AG09309 (cell line): ENCODE data around the gene PDK1.
"Not testable (repeated sequence)": the region's sequence is repeated elsewhere in the genome, so short reads cannot be mapped to it uniquely, and the experiment has no call there.

Experiments used
- DNase-seq: peaks from one replicate; pipeline ENCODE4 v3.0.0-alpha.2; 2010; ENCODE audit warnings: low read depth
- H3K4me3 ChIP-seq: 2 replicates; pipeline ENCODE4 v1.5.1; 2011; ENCODE audit warnings: mild to moderate bottlenecking, low read depth, low read length, moderate library complexity; ENCODE audit not compliant: control insufficient read depth
- CTCF ChIP-seq: IDR thresholded peaks from 2 replicates; pipeline ENCODE4 v1.5.1; 2011; ENCODE audit warnings: mild to moderate bottlenecking, low read depth, low read length, inconsistent platforms; ENCODE audit not compliant: insufficient read depth, control insufficient read depth; ENCODE audit errors: missing control alignments

Gene PDK1

GRCh38 chr2:172535119-172535518 lies 20.8 kb upstream of the PDK1 start:
- no peak for TF ChIP-seq CTCF
- DNase-seq = no peak

GRCh38 chr2:172537851-172538250 lies 18.0 kb upstream of the PDK1 start:
- not testable (repeated sequence) for DNase-seq, H3K4me3 ChIP-seq

More at GRCh38 chr2:172535119-172535518, 20.8 kb upstream of the PDK1 start:
- no peak overlapping the region for H3K4me3 ChIP-seq

- no peak for TF ChIP-seq CTCF
- DNase-seq = no peak
- H3K4me3 ChIP-seq = no peak overlapping the region
Measured at GRCh38 chr2:172539767-172540166, 16.1 kb upstream of the PDK1 start.

GRCh38 chr2:172540421-172540820 lies 15.5 kb upstream of the PDK1 start:
- no peak for TF ChIP-seq CTCF
- no peak overlapping the region for H3K4me3 ChIP-seq
- no peak for DNase-seq

- no peak for TF ChIP-seq CTCF
- no peak overlapping the region for H3K4me3 ChIP-seq
- DNase-seq = no peak
Measured at GRCh38 chr2:172545408-172546075, 10.3 kb upstream of the PDK1 start.

GRCh38 chr2:172549131-172549530 lies 6.8 kb upstream of the PDK1 start:
- DNase-seq = no peak

GRCh38 chr2:172549802-172550201 lies 6.1 kb upstream of the PDK1 start:
- not testable (repeated sequence) for H3K4me3 ChIP-seq, DNase-seq

More at GRCh38 chr2:172549131-172549530, 6.8 kb upstream of the PDK1 start:
- H3K4me3 ChIP-seq = no peak overlapping the region
- TF ChIP-seq CTCF = no peak

- DNase-seq = no peak
- H3K4me3 ChIP-seq = no peak overlapping the region
- no peak for TF ChIP-seq CTCF
Measured at GRCh38 chr2:172550419-172550818, 5.5 kb upstream of the PDK1 start.
